GM18519 (cell line): ENCODE results near the gene ESD.

Source experiments
- ATAC-seq: cut with Tn5 transposase; IDR thresholded peaks from one replicate; pipeline ENCODE4 v1.9.1; 2021; ENCODE audit warnings: mild to moderate bottlenecking, moderate library complexity; ENCODE audit not compliant: unreplicated experiment, low FRiP score

The ESD gene

GRCh38 chr13:46748300-46748699, 48.7 kb downstream of the ESD start:
- no peak for ATAC-seq

GRCh38 chr13:46747031-46747820, 49.7 kb downstream of the ESD start:
- ATAC-seq = no peak

GRCh38 chr13:46745706-46746105, 51.3 kb downstream of the ESD start:
- no peak for ATAC-seq

GRCh38 chr13:46745062-46745461, 51.9 kb downstream of the ESD start:
- ATAC-seq = no peak

- no peak for ATAC-seq
Measured at GRCh38 chr13:46743191-46743590, 53.8 kb downstream of the ESD start.

GRCh38 chr13:46739447-46740098, 57.4 kb downstream of the ESD start:
- no peak for ATAC-seq

GRCh38 chr13:46738766-46739165, 58.2 kb downstream of the ESD start:
- ATAC-seq = no peak

GRCh38 chr13:46738055-46738454, 58.9 kb downstream of the ESD start:
- no peak for ATAC-seq

GRCh38 chr13:46736541-46737310, 60.2 kb downstream of the ESD start:
- no peak for ATAC-seq

GRCh38 chr13:46735425-46735824, 61.5 kb downstream of the ESD start:
- ATAC-seq = no peak

- ATAC-seq = no peak
Measured at GRCh38 chr13:46731535-46731934, 65.4 kb downstream of the ESD start.

- ATAC-seq = no peak
Measured at GRCh38 chr13:46728777-46729176, 68.2 kb downstream of the ESD start.

- ATAC-seq = no peak
Measured at GRCh38 chr13:46726347-46726746, 70.6 kb downstream of the ESD start.
